Measurements from ENCODE around the gene ITPA. TPM values are rescaled to one million over a fixed set of nuclear protein-coding genes. Genes with fewer than 3 reads are reported as not detected.
A peak's percentile ranks its signal among the peaks of the same experiment; 100 is the strongest.

The ITPA gene
- total RNA-seq, 2 donors from 2014 or later: 17.4 to 21.4 TPM

DNA sequence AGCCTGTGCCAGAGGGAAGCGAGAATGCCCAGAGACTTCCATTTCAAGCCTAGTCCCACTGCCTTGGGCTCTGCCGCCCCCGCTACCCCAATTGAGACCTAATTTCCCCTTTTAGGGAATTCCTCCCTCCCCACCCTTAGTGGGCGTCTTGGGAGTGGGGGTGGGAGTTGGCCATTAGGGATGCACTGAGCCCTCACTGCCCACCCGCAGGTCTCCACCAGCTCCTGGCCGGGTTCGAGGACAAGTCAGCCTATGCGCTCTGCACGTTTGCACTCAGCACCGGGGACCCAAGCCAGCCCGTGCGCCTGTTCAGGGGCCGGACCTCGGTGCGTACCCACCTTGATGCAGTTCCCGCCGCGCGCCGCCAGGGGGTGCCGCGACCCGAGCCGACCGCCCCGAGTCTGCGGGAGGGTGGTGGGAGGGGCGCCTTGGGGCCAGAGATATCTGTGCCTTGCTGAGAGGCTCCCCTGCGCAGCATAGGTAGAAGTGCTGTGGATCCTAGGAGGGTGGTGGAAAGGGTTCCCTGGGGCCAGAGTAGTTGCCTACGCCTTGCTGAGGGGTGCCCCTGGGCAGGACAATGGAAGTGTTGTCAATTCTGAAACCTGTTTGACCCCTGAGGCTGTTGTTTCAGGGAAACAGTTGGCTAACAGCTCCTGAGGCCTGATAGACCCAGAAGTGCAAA, 9.2 kb downstream of the ITPA start:
- Histone ChIP-seq H3K27ac (no peak overlapping the region), H3K9me3 (no peaks in the 10 kb centered on the region), H3K27me3 (no peaks in the 10 kb centered on the region), H3K4me3 (no peak overlapping the region), H3K36me3 (peaks cover 31% of the 10 kb centered on the region), H3K4me1 (peaks cover 0 to 8% of the 10 kb centered on the region in 2 donors)
- no peak for DNase-seq (ENCODE audit: low spot score)
- TF ChIP-seq, protein P1, sequence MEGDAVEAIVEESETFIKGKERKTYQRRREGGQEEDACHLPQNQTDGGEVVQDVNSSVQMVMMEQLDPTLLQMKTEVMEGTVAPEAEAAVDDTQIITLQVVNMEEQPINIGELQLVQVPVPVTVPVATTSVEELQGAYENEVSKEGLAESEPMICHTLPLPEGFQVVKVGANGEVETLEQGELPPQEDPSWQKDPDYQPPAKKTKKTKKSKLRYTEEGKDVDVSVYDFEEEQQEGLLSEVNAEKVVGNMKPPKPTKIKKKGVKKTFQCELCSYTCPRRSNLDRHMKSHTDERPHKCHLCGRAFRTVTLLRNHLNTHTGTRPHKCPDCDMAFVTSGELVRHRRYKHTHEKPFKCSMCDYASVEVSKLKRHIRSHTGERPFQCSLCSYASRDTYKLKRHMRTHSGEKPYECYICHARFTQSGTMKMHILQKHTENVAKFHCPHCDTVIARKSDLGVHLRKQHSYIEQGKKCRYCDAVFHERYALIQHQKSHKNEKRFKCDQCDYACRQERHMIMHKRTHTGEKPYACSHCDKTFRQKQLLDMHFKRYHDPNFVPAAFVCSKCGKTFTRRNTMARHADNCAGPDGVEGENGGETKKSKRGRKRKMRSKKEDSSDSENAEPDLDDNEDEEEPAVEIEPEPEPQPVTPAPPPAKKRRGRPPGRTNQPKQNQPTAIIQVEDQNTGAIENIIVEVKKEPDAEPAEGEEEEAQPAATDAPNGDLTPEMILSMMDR (IDR thresholded peaks at IDR 0.05): peak; percentile 88 to 96

DNA sequence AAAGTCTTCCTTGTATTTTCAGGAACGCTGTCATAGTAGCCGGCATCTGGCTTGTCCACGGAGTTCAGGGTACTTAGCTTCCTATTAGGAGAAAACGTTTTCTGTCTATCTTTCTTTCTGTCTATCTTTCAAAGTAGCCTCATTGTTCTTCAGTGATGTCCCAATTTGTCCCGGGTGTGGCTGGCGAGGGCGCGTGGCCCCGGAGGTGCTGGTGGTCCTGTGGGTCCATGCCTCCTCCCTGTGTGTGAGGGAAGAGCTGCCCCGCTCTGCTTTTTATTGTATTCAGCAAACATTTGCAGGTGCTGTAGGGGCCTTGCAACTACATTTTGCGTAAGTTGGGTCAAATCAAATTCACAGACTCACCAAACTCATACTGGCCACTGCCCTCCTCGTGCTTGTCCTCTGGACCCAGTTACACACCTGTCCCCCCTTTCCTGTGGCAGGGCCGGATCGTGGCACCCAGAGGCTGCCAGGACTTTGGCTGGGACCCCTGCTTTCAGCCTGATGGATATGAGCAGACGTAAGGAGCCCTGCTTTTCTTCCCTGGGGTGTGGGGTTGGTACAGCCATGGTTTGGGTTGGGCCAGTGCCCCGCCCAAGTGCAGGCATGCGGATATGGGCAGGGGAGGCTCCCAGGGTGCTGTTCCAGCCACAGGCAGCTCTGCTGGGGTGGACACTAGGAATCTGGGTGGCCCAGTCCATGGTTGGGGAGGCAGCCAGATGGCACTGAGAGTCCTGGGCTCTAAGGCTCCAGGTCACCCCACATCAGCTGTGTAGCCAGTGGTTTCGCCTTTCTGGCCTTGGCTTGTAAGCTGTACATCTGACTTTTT, 12.3 kb downstream of the ITPA start:
- Histone ChIP-seq H3K4me3 (no peak overlapping the region), H3K9me3 (no peaks in the 10 kb centered on the region), H3K27me3 (no peaks in the 10 kb centered on the region), H3K36me3 (peaks cover 18% of the 10 kb centered on the region), H3K4me1 (peaks cover 0 to 8% of the 10 kb centered on the region in 2 donors), H3K27ac (no peak overlapping the region)
- TF ChIP-seq, protein P1 (IDR thresholded peaks at IDR 0.05): no peak
- DNase-seq (ENCODE audit: low spot score): no peak

DNA sequence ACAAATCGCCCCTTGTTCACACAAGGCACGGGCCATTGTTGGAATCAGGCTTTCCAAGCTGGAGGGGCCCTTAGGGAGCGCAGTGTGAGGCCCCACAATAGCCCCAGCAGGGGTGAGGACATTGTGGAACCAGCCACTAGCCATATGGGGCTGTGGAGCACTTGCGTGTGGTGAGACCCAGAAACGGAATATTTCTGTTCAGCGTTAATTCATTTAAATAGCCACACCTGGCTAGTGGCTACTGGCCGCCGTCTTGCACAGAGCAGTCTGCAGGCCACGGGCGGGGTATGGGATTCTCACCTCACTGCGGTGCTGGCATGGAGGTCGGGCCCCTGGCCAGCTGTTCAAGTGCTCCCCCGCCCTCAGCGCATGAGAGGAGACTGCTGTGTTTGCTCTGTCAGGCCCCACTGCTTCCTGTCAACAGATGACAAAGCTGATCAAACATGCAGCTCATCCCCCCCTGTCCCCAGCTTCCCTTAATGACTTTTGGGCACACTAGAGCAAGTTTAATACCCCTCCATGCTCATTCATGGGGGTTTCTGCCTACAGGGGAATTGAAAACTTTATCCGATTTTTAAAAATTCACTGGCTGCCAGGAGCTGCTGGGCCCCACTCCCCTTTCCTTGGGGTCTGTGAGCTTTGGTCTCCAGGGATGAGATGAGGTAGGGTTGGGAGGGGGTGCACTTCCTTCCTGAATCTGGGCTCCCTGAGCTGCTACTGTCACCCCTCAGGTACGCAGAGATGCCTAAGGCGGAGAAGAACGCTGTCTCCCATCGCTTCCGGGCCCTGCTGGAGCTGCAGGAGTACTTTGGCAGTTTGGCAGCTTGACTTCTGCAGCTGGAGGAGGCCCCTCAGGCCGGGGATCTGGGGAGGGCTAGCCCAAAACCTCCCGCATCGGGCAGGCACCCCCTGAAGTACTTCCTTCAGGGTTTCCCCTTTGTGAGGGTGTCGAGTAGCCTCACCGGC, 13.6 kb downstream of the ITPA start:
- Histone ChIP-seq H3K27ac (no peak overlapping the region), H3K4me3 (no peak overlapping the region), H3K27me3 (no peaks in the 10 kb centered on the region), H3K4me1 (peaks cover 0 to 8% of the 10 kb centered on the region in 2 donors), H3K9me3 (no peaks in the 10 kb centered on the region), H3K36me3 (peaks cover 18% of the 10 kb centered on the region)
- no peak for DNase-seq (ENCODE audit: low spot score)
- TF ChIP-seq, protein P1 (IDR thresholded peaks at IDR 0.05): no peak

DNA sequence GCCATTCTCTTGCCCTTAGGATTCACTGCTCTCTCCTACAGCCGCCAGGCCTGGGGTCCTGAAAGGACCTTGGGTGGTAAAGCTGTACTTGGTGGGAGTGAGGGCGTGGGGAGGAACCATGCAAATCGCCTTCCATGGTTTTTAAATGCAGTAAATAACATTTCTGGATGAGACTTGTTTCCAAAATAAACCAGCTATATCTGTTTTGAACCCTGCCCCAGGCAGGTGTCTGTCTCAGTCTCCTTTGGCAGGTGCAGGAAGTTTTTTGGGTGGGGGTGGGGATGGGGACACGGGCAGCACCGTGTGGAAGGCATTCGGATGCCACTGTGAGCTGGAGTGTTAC, 14.3 kb downstream of the ITPA start:
- H3K27ac ChIP-seq: no peak overlapping the region
- TF ChIP-seq, protein P1 (IDR thresholded peaks at IDR 0.05): no peak
- no peaks in the 10 kb centered on the region for H3K9me3 ChIP-seq
- no peak overlapping the region for H3K4me3 ChIP-seq
- H3K27me3 ChIP-seq: no peaks in the 10 kb centered on the region
- no peak for DNase-seq (ENCODE audit: low spot score)
- peaks cover 0 to 2% of the 10 kb centered on the region in 2 donors for H3K4me1 ChIP-seq
- peaks cover 18% of the 10 kb centered on the region for H3K36me3 ChIP-seq

DNA sequence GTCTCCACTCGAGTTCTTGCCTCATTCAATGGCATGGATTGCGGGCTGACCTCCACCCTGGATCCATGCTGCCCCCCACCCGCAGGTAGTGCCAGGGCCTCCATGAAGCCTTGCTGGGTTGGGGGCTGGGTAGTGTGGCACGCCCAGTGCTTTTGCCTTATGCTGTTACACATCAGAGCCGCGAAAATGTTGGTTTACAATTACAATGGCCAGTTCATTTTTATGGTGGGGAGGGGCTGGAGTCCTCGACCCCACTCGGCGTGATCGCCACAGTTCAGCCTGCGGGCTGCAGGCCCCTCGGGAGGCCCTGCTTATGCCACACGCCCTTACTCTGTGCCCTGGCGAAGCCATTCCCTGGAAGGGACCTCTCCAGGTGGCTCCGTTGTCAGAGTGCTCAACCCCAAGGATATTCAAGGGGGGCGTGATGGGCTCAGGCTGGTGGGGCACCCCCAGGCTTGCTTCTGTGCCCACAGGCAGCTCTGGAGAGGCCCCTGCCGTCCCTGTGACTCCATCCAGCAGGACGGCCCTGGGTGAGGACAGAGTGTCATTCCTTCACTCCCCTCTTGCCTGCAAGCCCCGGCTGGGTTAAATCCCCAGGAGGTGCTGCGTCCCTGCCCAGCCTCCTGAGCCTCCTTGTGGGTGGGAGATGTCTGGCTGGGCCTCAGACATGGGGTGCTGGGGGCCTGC, 14.8 kb downstream of the ITPA start:
- Histone ChIP-seq H3K4me1 (no peaks in the 10 kb centered on the region), H3K27me3 (no peaks in the 10 kb centered on the region), H3K27ac (no peak overlapping the region), H3K4me3 (no peak overlapping the region), H3K9me3 (no peaks in the 10 kb centered on the region), H3K36me3 (peaks cover 18% of the 10 kb centered on the region)
- TF ChIP-seq, protein P1 (IDR thresholded peaks at IDR 0.05): no peak
- no peak for DNase-seq (ENCODE audit: low spot score)

All from right atrium auricular region (tissue), 2 donors.